Measurements from ENCODE around the gene OR2V1.

DNA sequence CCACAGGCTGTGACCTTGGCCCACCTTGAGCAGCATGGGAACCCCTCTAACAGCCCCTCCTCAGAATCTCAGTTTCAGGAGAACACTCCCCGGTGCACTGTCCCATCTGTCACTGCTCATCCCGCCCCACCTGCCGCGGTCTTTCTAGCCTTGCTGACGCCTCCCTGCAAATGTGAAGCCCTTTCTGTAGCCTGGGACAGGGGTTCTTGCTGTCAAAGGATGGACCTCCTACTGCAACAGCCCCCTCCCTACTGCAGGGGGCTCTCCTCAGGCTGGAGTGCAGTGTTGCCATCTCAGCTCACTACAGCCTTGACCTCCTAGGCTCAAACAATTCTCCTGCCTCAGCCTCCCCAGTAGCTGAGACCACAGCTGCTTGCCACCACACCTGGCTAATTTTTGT, 20.0 kb downstream of the OR2V1 start:
- TF ChIP-seq EP300 (IDR thresholded peaks at IDR 0.05) (no peak), POLR2AphosphoS5 (IDR thresholded peaks at IDR 0.05) (no peak), POLR2A (IDR thresholded peaks at IDR 0.05) (no peak)
- TF ChIP-seq, protein P1, sequence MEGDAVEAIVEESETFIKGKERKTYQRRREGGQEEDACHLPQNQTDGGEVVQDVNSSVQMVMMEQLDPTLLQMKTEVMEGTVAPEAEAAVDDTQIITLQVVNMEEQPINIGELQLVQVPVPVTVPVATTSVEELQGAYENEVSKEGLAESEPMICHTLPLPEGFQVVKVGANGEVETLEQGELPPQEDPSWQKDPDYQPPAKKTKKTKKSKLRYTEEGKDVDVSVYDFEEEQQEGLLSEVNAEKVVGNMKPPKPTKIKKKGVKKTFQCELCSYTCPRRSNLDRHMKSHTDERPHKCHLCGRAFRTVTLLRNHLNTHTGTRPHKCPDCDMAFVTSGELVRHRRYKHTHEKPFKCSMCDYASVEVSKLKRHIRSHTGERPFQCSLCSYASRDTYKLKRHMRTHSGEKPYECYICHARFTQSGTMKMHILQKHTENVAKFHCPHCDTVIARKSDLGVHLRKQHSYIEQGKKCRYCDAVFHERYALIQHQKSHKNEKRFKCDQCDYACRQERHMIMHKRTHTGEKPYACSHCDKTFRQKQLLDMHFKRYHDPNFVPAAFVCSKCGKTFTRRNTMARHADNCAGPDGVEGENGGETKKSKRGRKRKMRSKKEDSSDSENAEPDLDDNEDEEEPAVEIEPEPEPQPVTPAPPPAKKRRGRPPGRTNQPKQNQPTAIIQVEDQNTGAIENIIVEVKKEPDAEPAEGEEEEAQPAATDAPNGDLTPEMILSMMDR (IDR thresholded peaks at IDR 0.05) = no peak

Data from upper lobe of left lung (tissue), 4 donors.